T-helper 9 cell (primary cell): ENCODE measurements around the gene KIAA0513.
"Not testable (repeated sequence)": the region's sequence is repeated elsewhere in the genome, so short reads cannot be mapped to it uniquely, and the experiment has no call there.

ENCODE experiments used
- DNase-seq: peaks from one replicate; pipeline ENCODE4 v3.0.0-alpha.2; 2020

Gene KIAA0513

GRCh38 chr16:85029408-85029784 is 1.8 kb downstream of the KIAA0513 start:
- DNase-seq = peak; percentile 52

GRCh38 chr16:85029981-85030401 is 2.4 kb downstream of the KIAA0513 start:
- no peak for DNase-seq

DNA sequence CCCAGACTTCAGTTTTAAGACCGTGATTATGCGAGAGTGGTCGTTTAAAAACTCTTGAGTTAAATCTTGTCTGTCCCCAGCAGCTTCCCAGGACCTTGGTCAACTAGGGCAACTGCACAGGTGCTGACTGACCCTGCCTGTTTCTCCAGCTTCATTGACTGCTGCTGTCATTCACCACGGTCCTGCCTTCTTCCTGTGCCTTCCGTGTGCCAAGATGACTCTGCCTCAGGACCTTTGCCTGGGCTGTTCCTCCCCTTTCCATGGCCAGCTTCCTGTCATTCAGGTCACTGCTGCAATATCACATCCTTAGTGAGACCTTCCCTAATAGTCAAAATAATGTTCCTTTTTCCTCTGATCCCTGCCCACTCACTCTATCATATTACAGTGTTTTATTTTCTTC is 3.9 kb downstream of the KIAA0513 start:
- no peak for DNase-seq

DNA sequence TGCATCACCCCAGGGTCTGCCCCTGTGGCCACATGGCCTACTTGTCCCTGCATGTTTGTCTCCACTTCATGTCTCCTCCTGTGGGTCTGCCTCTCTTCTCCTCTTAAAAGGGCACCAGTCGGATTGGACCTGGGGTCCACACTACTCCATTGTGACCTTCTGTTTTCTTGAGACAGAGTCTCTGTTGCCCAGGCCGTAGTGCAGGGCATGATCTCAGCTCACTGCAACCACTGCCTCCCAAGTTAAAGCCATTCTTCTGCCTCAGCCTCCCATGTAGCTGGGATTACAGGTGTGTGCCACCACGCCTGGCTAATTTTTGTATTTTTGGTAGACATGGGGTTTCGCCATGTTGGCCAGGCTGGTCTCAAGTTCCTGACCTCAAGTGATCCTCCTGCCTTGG is 4.6 kb downstream of the KIAA0513 start:
- DNase-seq = not testable (repeated sequence)

DNA sequence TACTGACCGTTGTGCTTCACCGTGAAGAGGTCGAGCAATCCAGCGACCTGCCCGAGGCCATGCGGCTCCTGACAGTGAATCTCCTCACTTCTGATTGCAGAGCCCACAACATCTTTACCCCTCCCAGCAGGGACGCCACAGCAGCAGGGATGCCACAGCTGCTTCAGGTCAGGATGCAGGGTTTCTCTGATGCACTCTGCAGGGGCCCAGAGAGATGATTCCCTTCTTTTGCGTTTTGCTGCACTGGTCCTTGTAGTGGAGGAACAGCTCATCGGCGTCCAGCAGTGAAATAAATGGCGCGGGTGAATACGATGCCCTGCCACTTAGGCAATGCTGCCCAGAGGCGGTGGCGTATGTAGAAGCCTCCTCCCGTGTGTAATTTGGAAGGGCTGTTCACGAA is 5.6 kb downstream of the KIAA0513 start:
- DNase-seq = no peak

- DNase-seq = no peak
Measured at GRCh38 chr16:85034591-85035433, 7.2 kb downstream of the KIAA0513 start.

DNA sequence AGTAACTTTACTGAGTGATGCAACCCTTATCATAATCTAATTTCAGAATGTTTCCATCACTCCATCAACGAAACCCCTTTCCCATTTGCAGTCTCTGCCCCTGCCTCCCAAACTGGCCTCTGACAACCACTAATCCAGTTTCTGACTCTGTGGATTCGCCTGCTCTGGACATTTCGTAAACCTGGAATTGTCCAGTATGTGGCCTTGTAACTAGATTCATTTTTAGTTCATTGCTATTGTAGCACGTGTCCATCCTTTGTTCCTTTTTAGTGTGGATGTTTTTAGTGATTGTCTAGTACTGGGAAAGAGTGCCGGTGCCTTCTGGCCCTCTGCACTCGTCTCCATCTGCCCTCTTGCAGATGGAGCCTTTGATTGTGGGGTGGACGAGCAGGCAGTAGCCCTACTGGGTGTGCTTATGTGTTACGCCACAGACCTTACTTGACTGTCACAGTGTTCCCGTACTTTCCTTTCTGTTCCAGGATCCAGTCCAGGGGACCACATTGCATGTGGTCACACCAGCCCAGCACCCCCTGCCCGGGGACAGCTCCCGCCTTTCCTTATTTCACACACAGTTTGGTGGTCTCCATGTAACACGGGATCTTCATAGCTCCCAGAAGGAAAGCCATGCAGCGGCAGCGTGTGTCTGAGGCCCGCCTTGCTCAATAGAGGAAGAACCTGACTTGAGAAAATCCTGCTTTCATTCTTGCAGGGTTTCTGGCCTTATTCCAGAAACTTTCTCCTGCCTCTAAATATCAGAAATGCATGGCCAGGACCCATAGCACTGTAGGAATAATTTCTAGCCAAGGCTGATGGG is 8.8 kb downstream of the KIAA0513 start:
- no peak for DNase-seq

GRCh38 chr16:85037050-85037410 is 9.4 kb downstream of the KIAA0513 start:
- DNase-seq = no peak

- DNase-seq = no peak
Measured at GRCh38 chr16:85037721-85038120, 10.1 kb downstream of the KIAA0513 start.

- DNase-seq = no peak
Measured at GRCh38 chr16:85040685-85041084, 13.1 kb downstream of the KIAA0513 start.

GRCh38 chr16:85041219-85042166 is 13.9 kb downstream of the KIAA0513 start:
- no peak for DNase-seq

GRCh38 chr16:85042167-85042526 is 14.6 kb downstream of the KIAA0513 start:
- no peak for DNase-seq

GRCh38 chr16:85042606-85043005 is 15.0 kb downstream of the KIAA0513 start:
- no peak for DNase-seq

DNA sequence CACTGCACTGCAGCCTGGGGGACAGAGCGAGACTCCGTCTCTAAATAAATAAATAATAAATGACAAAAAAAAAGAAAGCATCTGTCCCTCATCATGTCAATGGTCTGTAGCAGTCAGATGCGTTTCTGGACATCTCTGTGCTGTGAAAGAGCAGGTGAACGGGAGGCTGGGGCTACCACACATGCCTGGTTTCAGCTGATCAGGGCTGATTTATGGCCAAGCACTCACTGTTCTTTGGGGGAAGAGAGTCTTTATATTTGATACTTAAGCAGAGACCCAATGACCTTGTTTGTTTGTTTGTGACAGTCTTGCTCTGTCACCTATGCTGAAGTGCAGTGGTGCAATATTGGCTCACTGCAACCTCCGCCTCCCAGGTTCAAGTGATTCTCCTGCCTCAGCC is 17.5 kb downstream of the KIAA0513 start:
- DNase-seq = no peak

DNA sequence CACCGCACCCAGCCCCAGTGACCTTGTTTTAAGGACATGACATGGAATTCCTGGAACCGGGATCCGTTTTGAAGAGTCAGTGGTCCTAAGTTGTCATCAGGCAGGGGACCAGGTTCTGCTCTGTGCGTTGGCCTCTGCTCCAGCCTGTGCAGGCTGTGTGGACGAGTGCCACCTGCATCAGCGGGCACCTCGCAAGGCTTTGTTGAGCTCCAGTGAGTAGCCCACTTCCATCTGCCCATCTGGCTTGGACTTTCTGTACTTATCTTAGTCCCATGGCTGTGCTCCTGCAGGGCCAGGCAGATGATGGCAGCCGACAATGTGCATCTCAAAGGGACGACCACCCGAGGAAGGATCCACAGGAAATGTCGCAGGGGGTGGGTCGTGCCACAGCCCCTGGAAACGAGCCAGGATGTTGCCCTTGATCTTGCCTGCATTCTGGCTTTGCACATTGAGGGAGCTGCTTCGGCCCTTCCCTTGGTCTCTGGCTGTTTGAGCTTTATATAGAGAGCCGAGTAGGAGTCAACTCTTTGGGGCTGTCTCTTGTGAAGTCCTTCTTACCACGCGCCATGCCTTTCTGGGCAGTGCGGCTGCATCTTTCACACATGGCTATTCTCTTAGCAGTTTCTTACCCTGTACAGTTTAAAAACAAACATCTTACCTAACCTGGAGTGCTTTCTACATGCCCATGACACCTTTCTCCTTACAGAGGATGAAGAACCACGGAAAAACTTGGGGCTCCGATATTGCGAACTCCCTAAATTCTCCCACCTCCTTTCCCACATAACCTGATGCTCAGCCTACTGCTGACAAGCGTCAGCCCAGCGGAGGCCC is 18.3 kb downstream of the KIAA0513 start:
- DNase-seq = no peak

DNA sequence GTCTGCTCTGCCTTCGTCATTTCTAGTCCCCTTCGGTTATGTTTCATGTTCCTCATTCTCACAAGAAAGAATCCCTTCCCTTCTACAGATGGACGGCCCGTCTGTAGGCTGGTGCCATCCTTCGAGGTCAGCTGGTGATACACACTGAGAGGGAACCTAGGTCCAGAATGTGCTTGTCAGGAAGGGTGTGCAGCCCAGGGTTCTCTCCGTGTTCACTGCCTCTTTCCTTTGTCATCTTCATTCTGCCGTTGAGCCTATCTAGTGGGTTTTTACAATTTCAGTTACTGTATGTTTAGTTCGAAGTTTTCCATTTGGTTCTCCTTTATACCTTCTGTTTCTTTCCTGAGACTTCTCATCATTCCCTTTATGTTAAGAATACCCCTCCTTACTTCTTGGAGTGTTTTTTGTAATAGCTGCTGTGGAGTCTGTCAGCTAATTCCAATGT is 18.9 kb downstream of the KIAA0513 start:
- no peak for DNase-seq

DNA sequence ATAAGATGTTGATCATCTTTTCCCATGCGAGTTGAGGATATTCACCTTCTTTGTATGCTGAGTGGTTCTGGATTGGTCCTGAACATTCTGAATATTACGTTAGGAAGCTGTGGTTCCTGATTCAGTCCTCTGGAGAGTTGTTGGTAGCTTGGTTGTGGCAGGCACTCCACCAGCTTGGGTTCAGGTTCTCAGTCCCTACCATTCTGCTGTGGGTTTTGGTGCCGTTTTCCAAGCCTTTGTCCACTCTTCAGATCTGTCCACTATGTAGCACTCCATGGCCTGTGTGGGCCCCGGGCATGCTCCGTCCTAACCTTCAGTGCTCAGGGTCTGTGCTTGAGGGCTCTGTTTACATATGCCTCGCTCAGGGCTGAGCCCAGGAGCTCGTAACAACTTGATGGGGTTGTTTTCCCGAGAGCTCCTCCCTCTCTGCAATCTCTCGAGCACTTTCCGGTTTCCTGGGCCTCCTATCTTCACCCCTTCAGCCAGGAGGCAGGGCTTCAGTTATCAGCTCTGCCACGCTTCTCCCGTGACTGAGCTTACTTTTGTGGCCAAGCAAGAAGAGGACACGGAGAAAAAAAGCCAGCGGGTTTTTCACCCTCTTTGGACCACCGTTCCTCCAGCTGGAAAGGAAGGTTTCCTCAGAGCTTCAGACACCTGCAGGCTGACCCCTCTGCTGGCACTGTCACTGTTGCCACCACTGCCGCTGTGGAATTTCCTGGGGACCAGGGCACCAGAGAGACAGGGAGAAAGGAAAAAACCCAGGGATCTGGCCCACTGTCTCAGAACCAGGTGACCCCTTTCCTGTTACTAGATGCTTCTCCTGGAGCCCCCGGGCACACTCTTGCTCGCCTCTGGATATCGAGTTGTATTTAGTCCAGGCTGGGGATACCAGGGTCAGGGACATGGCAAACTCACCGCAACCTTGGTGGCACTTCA is 19.6 kb downstream of the KIAA0513 start:
- no peak for DNase-seq

- DNase-seq = no peak
Measured at GRCh38 chr16:85047867-85048455, 20.4 kb downstream of the KIAA0513 start.

DNA sequence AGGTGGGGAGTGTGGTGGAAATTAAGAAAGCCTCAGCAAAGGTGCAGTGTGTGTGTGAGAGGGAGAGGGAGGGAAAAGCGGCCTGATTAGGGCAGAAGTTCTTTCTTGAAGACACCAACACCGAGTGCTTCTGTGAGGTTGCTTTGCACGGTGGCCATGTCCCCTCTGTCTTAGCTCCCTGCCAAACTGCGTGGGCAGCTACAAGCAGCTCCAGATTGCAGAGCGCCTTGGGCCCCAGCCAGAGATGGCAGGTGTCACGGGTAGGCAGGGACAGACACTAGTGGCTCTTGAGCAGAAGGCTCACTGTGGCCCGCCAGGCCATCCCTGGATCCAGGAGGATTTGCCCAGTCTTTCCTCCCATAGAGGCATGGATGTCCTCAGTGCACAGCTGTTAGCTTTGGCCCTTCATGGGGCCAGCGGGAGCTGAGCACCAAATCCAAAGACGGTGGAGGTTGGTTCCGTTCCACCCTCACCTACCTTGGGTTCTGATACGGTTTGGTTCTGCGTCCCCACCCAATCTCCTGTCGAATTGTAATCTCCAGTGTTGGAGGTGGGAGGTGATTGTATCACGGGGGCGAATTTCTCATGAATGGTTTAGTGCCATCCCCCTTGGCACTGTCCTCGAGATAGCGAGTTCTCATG is 21.4 kb downstream of the KIAA0513 start:
- DNase-seq = no peak
